Gastroesophageal sphincter (tissue), 4 donors: Measurements from ENCODE around the gene CIAO3. TPM values are rescaled to one million over a fixed set of nuclear protein-coding genes. Genes with fewer than 3 reads are reported as not detected.
A peak's percentile ranks its signal among the peaks of the same experiment; 100 is the strongest.

Experiments
- ATAC-seq: fragments of 150-250 bp; one replicate; pipeline ENCODE4 v1.9.1; 2016; ENCODE audit warnings: mild to moderate bottlenecking, moderate library complexity
- H3K27ac ChIP-seq, 4 donors: fragments of 200-600 bp; sonication (generic) in 3 of 4; 1 replicate in 3 of 4; 2 replicates in 1 of 4; pipeline ENCODE4 v1.5.1; 2016 to 2019
- H3K27me3 ChIP-seq: fragments of 200-600 bp; sonication (generic); one replicate; pipeline ENCODE4 v1.5.1; 2019
- H3K36me3 ChIP-seq, 2 donors: fragments of 200-600 bp; sonication (generic); one replicate each; pipeline ENCODE4 v1.5.1; 2019; ENCODE audit warnings: control low read depth in 1 of 2
- H3K4me1 ChIP-seq, 3 donors: fragments of 200-600 bp; sonication (generic); 1 replicate in 2 of 3; 2 replicates in 1 of 3; pipeline ENCODE4 v1.5.1; 2016 to 2019; ENCODE audit warnings: control low read depth in 2 of 3
- H3K4me3 ChIP-seq, 2 donors: fragments of 200-600 bp; sonication (generic); one replicate each; pipeline ENCODE4 v1.5.1; 2019; ENCODE audit warnings: mild to moderate bottlenecking in 1 of 2, moderate library complexity in 1 of 2
- H3K9me3 ChIP-seq, 3 donors: fragments of 200-600 bp; sonication (generic); one replicate each; pipeline ENCODE4 v1.5.1; 2017 to 2019; ENCODE audit warnings: control low read depth in 2 of 3
- EP300 ChIP-seq: sonication (generic); formaldehyde crosslinking; IDR thresholded peaks from one replicate; pipeline ENCODE4 v1.6.1; 2017; ENCODE audit warnings: antibody characterized with exemption, mild to moderate bottlenecking
- POLR2A ChIP-seq, 2 donors: fragments of 450-650 bp; IDR thresholded peaks; one replicate each; pipeline ENCODE4 v1.6.1; 2017; ENCODE audit warnings: antibody characterized with exemption in 2 of 2, mild to moderate bottlenecking in 2 of 2, moderate library complexity in 1 of 2
- POLR2AphosphoS5 ChIP-seq: sonication (generic); formaldehyde crosslinking; IDR thresholded peaks from one replicate; pipeline ENCODE4 v1.6.1; 2017; ENCODE audit warnings: antibody characterized with exemption
- WGBS, 2 donors: methylation state at CpG; one replicate each; pipeline ENCODE4 v1.1.5; 2018; ENCODE audit warnings: low coverage in 1 of 2; 5-methylcytosine and 5-hydroxymethylcytosine counted together
- total RNA-seq, 4 donors: library from RNA; depleted of rRNA; stranded (reverse); fragments of >200 nt; gene quantifications; one replicate each; pipeline ENCODE4 v1.1.0, GENCODE V29; 2016
- TF ChIP-seq, protein P1 (sequence below), 4 experiments: fragments of 200-600 bp in 2 of 4; fragments of 450-650 bp in 2 of 4; sonication (generic) in 1 of 4; IDR thresholded peaks; one replicate each; pipeline ENCODE4 v1.5.1; 2017 to 2019; ENCODE audit warnings: antibody characterized with exemption in 4 of 4, mild to moderate bottlenecking in 2 of 4, moderate library complexity in 2 of 4

Gene CIAO3
- total RNA-seq, 4 donors from 2014 or later = 18.5 to 46.7 (median 25.6) TPM

GRCh38 chr16:685967-686366 is 54.8 kb downstream of the CIAO3 start:
- H3K36me3 ChIP-seq = peaks cover 0 to 46% of the 10 kb centered on the region in 2 donors
- H3K9me3 ChIP-seq = no peaks in the 10 kb centered on the region
- TF ChIP-seq POLR2AphosphoS5 = no peak
- TF ChIP-seq EP300 = no peak
- no peak for TF ChIP-seq POLR2A (IDR thresholded peaks at IDR 0.05)
- TF ChIP-seq, protein P1, sequence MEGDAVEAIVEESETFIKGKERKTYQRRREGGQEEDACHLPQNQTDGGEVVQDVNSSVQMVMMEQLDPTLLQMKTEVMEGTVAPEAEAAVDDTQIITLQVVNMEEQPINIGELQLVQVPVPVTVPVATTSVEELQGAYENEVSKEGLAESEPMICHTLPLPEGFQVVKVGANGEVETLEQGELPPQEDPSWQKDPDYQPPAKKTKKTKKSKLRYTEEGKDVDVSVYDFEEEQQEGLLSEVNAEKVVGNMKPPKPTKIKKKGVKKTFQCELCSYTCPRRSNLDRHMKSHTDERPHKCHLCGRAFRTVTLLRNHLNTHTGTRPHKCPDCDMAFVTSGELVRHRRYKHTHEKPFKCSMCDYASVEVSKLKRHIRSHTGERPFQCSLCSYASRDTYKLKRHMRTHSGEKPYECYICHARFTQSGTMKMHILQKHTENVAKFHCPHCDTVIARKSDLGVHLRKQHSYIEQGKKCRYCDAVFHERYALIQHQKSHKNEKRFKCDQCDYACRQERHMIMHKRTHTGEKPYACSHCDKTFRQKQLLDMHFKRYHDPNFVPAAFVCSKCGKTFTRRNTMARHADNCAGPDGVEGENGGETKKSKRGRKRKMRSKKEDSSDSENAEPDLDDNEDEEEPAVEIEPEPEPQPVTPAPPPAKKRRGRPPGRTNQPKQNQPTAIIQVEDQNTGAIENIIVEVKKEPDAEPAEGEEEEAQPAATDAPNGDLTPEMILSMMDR (IDR thresholded peaks at IDR 0.05) = peak in 1 of 4 experiments; percentile 27
- H3K27me3 ChIP-seq = no peaks in the 10 kb centered on the region
- peaks cover 0 to 84% (median 56%) of the 10 kb centered on the region in 3 donors for H3K4me1 ChIP-seq
- WGBS, 2 donors = 20% methylated on average over 1 of the region's 10 CpGs; no CpG with 5 or more reads in 1 of the 2 donors
- ATAC-seq = no peak
- H3K4me3 ChIP-seq = no peak overlapping the region
- no peak overlapping the region for H3K27ac ChIP-seq

DNA sequence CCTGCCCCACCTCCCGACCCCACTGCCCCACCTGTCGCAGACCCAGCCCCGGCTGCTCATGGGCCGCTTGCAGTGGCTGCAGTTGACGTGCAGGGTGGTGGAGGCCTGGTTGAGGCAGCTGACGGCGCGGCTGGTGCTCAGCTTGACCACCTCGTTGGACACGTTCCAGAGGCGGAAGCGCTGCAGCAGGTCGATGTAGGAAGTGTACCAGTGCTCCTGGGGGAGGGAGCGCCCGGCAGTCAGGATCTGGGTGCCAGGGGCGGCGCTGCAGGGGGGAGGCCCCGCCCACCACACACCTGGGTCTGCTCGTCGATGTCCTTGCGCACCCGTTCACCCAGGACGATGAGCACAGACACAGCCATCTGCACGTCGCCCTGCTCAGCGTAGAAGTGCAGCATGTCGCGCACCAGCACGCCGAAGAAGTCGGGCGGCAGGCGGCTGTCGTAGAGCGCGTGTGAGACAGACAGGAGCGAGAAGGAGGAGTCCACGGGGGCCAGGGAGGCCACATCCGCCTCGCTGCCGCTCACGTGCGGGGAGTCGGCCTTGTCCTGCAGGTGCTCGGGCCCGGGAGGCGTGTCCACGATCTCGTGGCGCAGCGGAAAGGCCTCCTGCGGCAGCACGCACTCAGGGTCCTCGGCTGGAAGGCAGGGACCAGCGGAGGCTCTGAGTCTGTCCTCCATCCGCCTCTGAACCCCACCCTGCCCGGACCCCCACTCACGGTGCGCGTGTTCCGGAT is 55.7 kb downstream of the CIAO3 start:
- Histone ChIP-seq H3K36me3 (peaks cover 0 to 46% of the 10 kb centered on the region in 2 donors), H3K27ac (peak overlapping the region in 3 of 4 donors; percentile 79 to 88 (median 86)), H3K4me3 (peak overlapping the region; percentile 47 to 81), H3K4me1 (peaks cover 0 to 81% (median 54%) of the 10 kb centered on the region in 3 donors), H3K27me3 (no peaks in the 10 kb centered on the region), H3K9me3 (no peaks in the 10 kb centered on the region)
- TF ChIP-seq, protein P1 (IDR thresholded peaks at IDR 0.05) = no peak
- no peak for TF ChIP-seq POLR2A (IDR thresholded peaks at IDR 0.05)
- TF ChIP-seq POLR2AphosphoS5 = no peak
- no peak for TF ChIP-seq EP300
- ATAC-seq = no peak
- WGBS, 2 donors = no CpG with 5 or more reads among the region's 61 CpGs

DNA sequence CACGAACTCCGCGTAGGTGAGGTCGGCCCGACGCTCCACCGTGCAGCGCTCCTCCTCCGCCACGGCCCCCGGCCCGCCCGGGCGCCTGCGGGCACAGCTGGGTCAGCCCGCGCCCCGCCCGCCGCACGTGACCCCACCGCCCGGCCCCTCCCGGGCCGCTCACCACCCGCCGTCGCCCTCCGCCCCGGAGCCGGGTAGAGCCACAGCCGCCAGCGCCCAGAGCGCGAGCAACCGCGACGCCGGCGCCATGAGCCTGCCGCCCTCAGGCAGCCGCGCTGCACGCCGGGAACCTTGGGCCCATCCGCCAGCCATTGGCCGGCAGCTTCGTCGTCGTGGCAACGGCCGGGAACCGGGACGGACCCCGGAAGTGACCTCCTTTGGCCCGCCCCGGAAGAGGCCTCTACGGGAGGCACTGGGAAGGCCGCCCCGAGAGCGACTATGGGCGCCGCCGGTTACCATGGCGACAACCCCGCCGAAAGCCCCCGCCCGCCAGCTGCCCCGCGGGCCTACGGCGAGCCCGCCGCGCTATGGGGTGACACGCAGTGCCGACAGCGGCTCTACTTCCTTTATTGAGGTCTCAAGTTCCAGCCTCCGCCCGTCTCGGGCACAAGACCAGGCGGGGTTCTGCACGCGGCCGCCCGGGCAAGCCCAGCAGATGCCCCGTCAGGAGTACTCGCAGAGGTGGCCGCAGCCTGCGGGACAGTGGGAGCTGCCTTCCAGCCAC is 56.6 kb downstream of the CIAO3 start, which contains the start of gene JMJD8:
TSS of gene JMJD8 (minus strand) at position 264 of the 724 bp plus-strand sequence. CDS start at position 249, 15 bp downstream.
- ATAC-seq = peak; percentile 85
- peaks cover 0 to 46% of the 10 kb centered on the region in 2 donors for H3K36me3 ChIP-seq
- H3K27me3 ChIP-seq = no peaks in the 10 kb centered on the region
- H3K4me3 ChIP-seq = peak within 1 kb of the TSS; percentile 47 to 81
- H3K27ac ChIP-seq = peak within 1 kb of the TSS; percentile 41 to 88 (median 82)
- WGBS, 2 donors = no CpG with 5 or more reads among the region's 91 CpGs
- H3K9me3 ChIP-seq = no peaks in the 10 kb centered on the region
- H3K4me1 ChIP-seq = peaks cover 0 to 77% (median 51%) of the 10 kb centered on the region in 3 donors
- TF ChIP-seq, protein P1 (IDR thresholded peaks at IDR 0.05) = peak in 1 of 4 experiments; percentile 5
- TF ChIP-seq POLR2AphosphoS5 (peak; percentile 73), POLR2A (IDR thresholded peaks at IDR 0.05) (peak; percentile 70 to 72), EP300 (no peak)

DNA sequence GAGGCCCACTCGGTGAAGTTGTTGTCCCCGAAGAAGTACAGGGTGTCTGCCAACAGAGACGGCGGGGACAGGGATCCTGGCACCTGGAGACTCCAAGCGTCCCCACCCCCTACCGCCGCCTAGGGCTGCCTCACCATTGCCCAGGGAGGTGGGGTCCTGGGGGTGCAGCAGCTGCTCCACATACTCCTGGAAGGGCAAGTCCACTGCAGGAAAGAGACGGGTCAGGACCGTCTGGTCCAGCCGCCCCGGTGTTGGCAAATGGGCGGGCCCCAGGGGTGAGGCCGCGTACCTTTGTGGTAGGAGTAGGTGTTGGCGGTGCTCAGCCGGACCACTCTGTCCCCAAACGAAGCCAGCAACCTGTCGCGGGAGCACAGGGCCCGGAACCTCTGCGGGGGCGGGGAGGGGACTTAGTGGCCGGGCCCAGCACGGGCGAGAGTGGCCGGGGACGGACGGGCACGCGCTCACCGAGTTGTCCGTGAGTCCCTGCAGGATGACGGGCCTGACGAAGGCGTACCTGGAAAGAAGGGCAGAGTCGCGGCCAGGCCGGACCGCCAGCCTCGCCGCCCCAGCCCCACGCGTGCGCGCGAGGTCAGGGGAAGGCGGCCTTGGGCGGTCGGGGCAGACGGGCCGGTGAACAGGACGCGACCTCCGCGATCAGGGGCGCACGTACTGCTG is 57.3 kb downstream of the CIAO3 start:
- Histone ChIP-seq H3K36me3 (peaks cover 0 to 46% of the 10 kb centered on the region in 2 donors), H3K4me3 (peak overlapping the region; percentile 47 to 81), H3K27ac (peak overlapping the region in 3 of 4 donors; percentile 79 to 88 (median 86)), H3K27me3 (no peaks in the 10 kb centered on the region), H3K4me1 (peaks cover 0 to 77% (median 47%) of the 10 kb centered on the region in 3 donors), H3K9me3 (no peaks in the 10 kb centered on the region)
- no peak for ATAC-seq
- 59% methylated on average over 7 of the region's 57 CpGs; no CpG with 5 or more reads in 1 of the 2 donors for WGBS, 2 donors
- TF ChIP-seq, protein P1 (IDR thresholded peaks at IDR 0.05) = no peak
- peak; percentile 3 for TF ChIP-seq POLR2AphosphoS5
